HG03558 (cell line): ENCODE measurements around the gene METTL24.

Source experiments
- ATAC-seq: cut with Tn5 transposase; IDR thresholded peaks from one replicate; pipeline ENCODE4 v1.9.1; 2021; ENCODE audit warnings: moderate number of reproducible peaks; ENCODE audit not compliant: unreplicated experiment; ENCODE audit errors: extremely low read depth

The METTL24 gene

DNA sequence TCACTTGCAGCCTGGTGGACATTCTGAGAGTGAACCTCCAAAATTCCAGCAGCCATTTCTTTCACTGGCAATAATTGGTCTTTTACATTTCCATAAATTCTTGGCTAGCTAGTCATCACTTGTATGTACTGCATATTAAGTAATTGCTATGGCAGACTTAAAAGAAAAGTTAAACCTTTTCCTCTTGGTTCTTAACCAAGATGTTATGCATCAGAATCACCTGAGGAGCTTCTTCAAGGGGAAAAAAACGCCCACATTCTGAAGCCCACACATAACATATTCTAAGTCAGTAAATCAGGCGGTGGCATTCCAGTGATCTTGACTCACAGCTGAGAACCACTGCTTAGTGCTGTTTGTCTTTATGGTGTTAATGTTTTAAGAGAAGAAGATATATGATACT is 140.9 kb downstream of the METTL24 start:
- no peak for ATAC-seq

DNA sequence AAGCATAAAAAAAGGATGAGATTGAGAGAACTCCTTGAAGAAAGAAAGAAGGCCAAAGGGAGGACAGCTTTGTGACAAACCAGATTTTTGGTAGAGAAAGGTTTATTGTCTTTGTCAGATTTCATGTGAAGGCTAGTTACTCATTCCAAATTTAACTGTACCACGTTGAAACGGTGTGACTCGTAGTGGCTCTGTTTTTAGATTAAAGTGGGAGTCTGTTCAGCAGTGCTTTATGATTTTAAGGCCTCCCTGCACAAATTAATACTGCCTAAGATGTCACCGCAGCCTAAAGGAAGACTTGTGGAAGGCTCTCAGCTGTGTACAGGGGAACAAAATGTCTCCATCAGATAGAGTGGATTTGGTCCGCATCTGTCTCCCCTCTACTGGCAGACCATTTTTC is 142.0 kb downstream of the METTL24 start:
- ATAC-seq: no peak

- no peak for ATAC-seq
Observed at GRCh38 chr6:110214338-110214737, 143.8 kb downstream of the METTL24 start.

DNA sequence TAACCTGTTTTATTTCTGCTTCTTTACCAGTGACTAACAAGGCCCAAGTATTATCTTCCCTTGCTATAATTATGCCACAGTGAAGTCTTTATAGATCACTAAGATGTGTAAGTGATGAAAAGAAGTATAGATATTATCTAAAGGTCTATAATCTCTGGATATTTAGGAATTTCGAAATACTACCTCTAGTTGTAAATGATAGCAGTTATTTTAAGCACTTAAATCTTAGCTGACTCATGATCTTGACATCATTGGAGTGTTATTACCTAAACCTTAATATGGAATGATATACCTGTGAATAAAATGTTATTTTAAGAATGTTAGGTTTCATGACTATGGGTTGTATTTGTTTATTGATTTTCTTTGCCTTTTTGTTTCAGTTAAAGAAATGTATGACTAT is 146.4 kb downstream of the METTL24 start:
- no peak for ATAC-seq

GRCh38 chr6:110207652-110208051 is 150.5 kb downstream of the METTL24 start:
- no peak for ATAC-seq

GRCh38 chr6:110201151-110201884 is 156.8 kb downstream of the METTL24 start:
- ATAC-seq: no peak

DNA sequence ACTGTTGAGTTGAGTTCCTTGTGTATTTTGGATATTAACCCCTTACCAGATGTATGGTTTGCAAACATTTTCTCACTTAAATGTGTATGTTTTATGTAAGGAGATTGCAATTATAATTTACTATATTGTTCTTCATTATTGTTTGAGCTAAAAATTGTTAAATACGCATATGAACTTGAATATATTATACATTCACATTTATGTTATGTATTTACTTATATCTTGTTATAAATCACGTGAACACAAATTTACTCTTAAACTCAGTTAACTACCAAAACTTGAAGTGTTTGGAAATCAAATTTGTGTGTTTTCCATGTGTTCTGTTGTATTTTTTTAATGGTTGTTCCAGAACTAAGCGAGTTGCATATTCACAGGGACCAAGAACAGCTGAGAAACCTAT is 159.6 kb downstream of the METTL24 start:
- no peak for ATAC-seq

- ATAC-seq: no peak
Observed at GRCh38 chr6:110196874-110197273, 161.3 kb downstream of the METTL24 start.

DNA sequence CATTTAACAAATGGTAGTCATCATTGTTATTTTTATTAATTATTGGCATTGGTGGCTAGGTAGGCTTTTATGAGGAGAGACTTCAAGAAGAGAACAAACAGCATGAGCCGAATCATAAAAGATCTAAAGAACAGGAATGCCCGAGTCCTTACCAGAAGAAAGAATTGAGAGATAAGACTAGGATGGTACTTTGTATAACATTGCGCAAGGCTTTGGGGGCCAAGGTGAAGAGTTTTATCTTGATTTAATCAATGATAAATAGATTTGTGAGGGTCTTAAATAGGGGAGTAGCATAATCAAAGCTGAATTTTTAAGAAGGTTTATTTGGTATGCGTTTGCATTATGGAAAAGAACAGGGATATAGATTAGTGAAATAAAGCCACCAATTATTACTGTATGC is 162.5 kb downstream of the METTL24 start:
- ATAC-seq: no peak
